AG08396 (cell line): ENCODE data around the gene ERMARD.
A peak's percentile ranks its signal among the peaks of the same experiment; 100 is the strongest.

Source experiments
- DNase-seq: peaks from one replicate; pipeline ENCODE4 v3.0.0; 2012; ENCODE audit warnings: low spot score, mixed read lengths

The ERMARD gene

GRCh38 chr6:169751242-169752073 lies at the start of gene ERMARD, which contains the start of gene DYNLT2:
ERMARD (plus strand) TSS chr6:169751622; CDS start chr6:169751658, 36 bp downstream.
DYNLT2 (minus strand) TSS chr6:169751572; CDS start chr6:169751458, 114 bp downstream.
- DNase-seq: peak; percentile 96

- peak; percentile 98 for DNase-seq
Observed at GRCh38 chr6:169701954-169702839, 49.2 kb upstream of the ERMARD start, which contains the start of the genes C6orf120 and WDR27. C6orf120 (plus strand) TSS chr6:169702126; CDS start chr6:169702460, 334 bp downstream. WDR27 (minus strand) TSS chr6:169702029; CDS start chr6:169689005, 13,024 bp downstream.

GRCh38 chr6:169702840-169703246 lies 48.6 kb upstream of the ERMARD start:
- DNase-seq: no peak

- DNase-seq: no peak
Observed at GRCh38 chr6:169707772-169708171, 43.6 kb upstream of the ERMARD start.

- no peak for DNase-seq
Observed at GRCh38 chr6:169709293-169709692, 42.1 kb upstream of the ERMARD start.

GRCh38 chr6:169710009-169710408 lies 41.4 kb upstream of the ERMARD start:
- no peak for DNase-seq

- DNase-seq: no peak
Observed at GRCh38 chr6:169714178-169714577, 37.2 kb upstream of the ERMARD start.

GRCh38 chr6:169714595-169714994 lies 36.8 kb upstream of the ERMARD start:
- DNase-seq: no peak

- DNase-seq: no peak
Observed at GRCh38 chr6:169719117-169719516, 32.3 kb upstream of the ERMARD start.

- no peak for DNase-seq
Observed at GRCh38 chr6:169720207-169720855, 31.1 kb upstream of the ERMARD start.

- peak; percentile 63 for DNase-seq
Observed at GRCh38 chr6:169722362-169723199, 28.8 kb upstream of the ERMARD start.

GRCh38 chr6:169723200-169723909 lies 28.1 kb upstream of the ERMARD start:
- peak; percentile 64 for DNase-seq

GRCh38 chr6:169723991-169724493 lies 27.4 kb upstream of the ERMARD start:
- DNase-seq: peak; percentile 77

- DNase-seq: peak; percentile 72
Observed at GRCh38 chr6:169724494-169725124, 26.8 kb upstream of the ERMARD start, which contains the start of gene PHF10. PHF10 (minus strand) TSS chr6:169724500; CDS start chr6:169723931, 569 bp downstream.

- peak; percentile 77 for DNase-seq
Observed at GRCh38 chr6:169725125-169726048, 26.0 kb upstream of the ERMARD start.

GRCh38 chr6:169726049-169726400 lies 25.4 kb upstream of the ERMARD start:
- no peak for DNase-seq

GRCh38 chr6:169726963-169727362 lies 24.5 kb upstream of the ERMARD start:
- no peak for DNase-seq

GRCh38 chr6:169729961-169730360 lies 21.5 kb upstream of the ERMARD start:
- DNase-seq: no peak
